WERI-Rb-1 (cell line): ENCODE measurements around the gene DHRSX.
"Not testable (repeated sequence)": the region's sequence is repeated elsewhere in the genome, so short reads cannot be mapped to it uniquely, and the experiment has no call there.

Experiments used
- DNase-seq: peaks from one replicate; pipeline ENCODE4 v3.0.0-alpha.2; 2020
- H3K27ac ChIP-seq: fragments of 250-450 bp; sonication (Bioruptor Pico); 2 replicates; pipeline ENCODE4 v1.5.1; 2020; ENCODE audit warnings: mild to moderate bottlenecking, moderate library complexity
- H3K27me3 ChIP-seq: fragments of 250-450 bp; sonication (Bioruptor Pico); 2 replicates; pipeline ENCODE4 v1.5.1; 2021; ENCODE audit warnings: mild to moderate bottlenecking, low read depth, moderate library complexity; ENCODE audit not compliant: insufficient read depth, severe bottlenecking
- H3K36me3 ChIP-seq: fragments of 250-450 bp; sonication (Bioruptor Pico); 2 replicates; pipeline ENCODE4 v1.5.1; 2020; ENCODE audit warnings: mild to moderate bottlenecking, moderate library complexity
- H3K4me3 ChIP-seq: 2 replicates; pipeline ENCODE4 v1.5.1; 2011; ENCODE audit warnings: low read depth, mild to moderate bottlenecking, control low read depth, low read length
- H3K9me3 ChIP-seq: fragments of 250-450 bp; sonication (Bioruptor Pico); 2 replicates; pipeline ENCODE4 v1.5.1; 2021; ENCODE audit warnings: mild to moderate bottlenecking, moderate library complexity; ENCODE audit not compliant: severe bottlenecking
- TF ChIP-seq, protein P1 (sequence below): IDR thresholded peaks from 2 replicates; pipeline ENCODE4 v1.5.1; 2011; ENCODE audit warnings: low read depth, mild to moderate bottlenecking, control low read depth, inconsistent platforms, low read length

The DHRSX gene

DNA sequence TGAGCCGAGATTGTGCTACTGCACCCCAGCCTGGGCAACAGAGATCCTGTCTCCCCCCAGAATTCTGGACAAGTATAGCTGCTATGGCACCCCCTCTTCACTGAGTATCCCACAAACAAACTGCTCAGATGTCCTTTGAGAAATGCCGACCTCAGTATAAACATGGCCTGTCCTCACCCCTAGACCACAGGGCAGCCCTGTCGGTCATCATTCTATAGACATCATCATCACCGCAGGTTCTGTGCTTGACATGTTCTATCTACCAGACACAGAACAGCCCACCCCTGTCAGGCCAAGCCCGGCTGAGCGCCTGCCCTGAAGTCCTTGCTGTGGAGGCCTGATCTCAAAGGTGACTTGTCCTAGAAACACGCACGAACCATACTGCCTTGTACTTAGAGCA lies 232.9 kb downstream of the DHRSX start:
- H3K27me3 ChIP-seq = no peaks in the 10 kb centered on the region

GRCh38 chrX:2266445-2267349 lies 234.1 kb downstream of the DHRSX start:
- no peaks in the 10 kb centered on the region for H3K9me3 ChIP-seq
- H3K27ac ChIP-seq = no peak overlapping the region
- DNase-seq = no peak
- H3K27me3 ChIP-seq = no peaks in the 10 kb centered on the region
- H3K4me3 ChIP-seq = no peak overlapping the region
- TF ChIP-seq, protein P1, sequence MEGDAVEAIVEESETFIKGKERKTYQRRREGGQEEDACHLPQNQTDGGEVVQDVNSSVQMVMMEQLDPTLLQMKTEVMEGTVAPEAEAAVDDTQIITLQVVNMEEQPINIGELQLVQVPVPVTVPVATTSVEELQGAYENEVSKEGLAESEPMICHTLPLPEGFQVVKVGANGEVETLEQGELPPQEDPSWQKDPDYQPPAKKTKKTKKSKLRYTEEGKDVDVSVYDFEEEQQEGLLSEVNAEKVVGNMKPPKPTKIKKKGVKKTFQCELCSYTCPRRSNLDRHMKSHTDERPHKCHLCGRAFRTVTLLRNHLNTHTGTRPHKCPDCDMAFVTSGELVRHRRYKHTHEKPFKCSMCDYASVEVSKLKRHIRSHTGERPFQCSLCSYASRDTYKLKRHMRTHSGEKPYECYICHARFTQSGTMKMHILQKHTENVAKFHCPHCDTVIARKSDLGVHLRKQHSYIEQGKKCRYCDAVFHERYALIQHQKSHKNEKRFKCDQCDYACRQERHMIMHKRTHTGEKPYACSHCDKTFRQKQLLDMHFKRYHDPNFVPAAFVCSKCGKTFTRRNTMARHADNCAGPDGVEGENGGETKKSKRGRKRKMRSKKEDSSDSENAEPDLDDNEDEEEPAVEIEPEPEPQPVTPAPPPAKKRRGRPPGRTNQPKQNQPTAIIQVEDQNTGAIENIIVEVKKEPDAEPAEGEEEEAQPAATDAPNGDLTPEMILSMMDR = no peak
- H3K36me3 ChIP-seq = peaks cover 3% of the 10 kb centered on the region; the same call in 1 of the 2 replicates

More for the DNA sequence above, 232.9 kb downstream of the DHRSX start:
- Histone ChIP-seq H3K4me3 (no peak overlapping the region), H3K27ac (no peak overlapping the region), H3K9me3 (no peaks in the 10 kb centered on the region), H3K36me3 (peaks cover 3% of the 10 kb centered on the region; the same call in 1 of the 2 replicates)
- TF ChIP-seq, protein P1 = no peak
- no peak for DNase-seq

DNA sequence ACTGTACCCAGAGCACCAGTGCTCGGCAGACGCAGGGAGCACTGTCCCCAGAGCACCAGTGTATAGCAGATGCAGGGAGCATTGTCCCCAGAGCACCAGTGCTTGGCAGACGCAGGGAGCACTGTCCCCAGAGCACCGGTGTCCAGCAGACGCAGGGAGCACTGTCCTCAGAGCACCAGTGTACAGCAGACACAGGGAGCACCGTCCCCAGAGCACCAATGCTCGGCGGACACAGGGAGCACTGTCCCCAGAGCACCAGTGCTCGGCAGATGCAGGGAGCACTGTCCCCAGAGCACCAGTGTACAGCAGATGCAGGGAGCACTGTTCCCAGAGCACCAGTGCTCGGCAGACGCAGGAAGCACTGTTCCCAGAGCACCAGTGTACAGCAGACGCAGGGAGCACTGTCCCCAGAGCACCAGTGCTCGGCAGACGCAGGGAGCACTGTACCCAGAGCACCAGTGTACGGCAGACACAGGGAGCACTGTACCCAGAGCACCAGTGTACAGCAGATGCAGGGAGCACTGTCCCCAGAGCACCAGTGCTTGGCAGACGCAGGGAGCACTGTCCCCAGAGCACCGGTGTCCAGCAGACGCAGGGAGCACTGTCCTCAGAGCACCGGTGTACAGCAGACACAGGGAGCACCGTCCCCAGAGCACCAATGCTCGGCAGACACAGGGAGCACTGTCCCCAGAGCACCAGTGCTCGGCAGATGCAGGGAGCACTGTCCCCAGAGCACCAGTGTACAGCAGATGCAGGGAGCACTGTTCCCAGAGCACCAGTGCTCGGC lies 234.9 kb downstream of the DHRSX start:
- H3K36me3 ChIP-seq, DNase-seq, H3K4me3 ChIP-seq, H3K27ac ChIP-seq, H3K27me3 ChIP-seq, H3K9me3 ChIP-seq: not testable (repeated sequence)

DNA sequence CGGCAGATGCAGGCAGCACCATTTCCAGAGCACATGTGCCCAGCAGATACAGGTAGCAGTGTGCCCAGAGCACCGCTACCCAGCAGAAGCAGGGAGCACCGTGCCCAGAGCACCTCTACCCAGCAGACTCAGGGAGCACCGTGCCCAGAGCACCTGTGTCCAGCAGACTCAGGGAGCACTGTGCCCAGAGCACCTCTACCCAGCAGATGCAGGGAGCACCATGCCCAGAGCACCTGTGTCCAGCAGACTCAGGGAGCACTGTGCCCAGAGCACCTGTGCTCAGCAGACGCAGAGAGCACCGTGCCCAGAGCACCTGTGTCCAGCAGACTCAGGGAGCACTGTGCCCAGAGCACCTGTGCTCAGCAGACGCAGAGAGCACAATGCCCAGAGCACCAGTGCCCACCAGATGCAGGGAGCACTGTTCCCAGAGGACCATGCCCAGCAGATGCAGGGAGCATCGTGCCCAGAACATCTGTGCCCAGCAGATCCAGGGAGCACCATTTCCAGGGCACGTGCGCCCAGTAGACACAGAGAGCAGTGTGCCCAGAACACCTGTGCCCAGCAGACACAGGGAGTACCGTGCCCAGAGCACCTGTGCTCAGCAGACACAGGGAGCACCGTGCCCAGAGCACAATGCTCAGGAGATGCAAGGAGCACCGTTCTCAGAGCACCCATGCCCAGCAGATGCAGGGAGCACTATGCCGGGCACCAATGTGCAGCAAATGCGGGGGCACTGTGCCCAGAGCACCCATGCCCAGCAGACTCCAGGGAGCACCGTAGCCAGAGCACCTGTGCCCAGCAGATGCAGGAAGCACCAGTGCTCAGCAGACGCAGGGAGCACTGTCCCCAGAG lies 236.4 kb downstream of the DHRSX start:
- H3K9me3 ChIP-seq = no peaks in the 10 kb centered on the region
- TF ChIP-seq, protein P1 = no peak
- H3K36me3 ChIP-seq = peaks cover 3% of the 10 kb centered on the region; the same call in 1 of the 2 replicates
- no peak overlapping the region for H3K27ac ChIP-seq
- no peaks in the 10 kb centered on the region for H3K27me3 ChIP-seq
- no peak overlapping the region for H3K4me3 ChIP-seq
- no peak for DNase-seq

DNA sequence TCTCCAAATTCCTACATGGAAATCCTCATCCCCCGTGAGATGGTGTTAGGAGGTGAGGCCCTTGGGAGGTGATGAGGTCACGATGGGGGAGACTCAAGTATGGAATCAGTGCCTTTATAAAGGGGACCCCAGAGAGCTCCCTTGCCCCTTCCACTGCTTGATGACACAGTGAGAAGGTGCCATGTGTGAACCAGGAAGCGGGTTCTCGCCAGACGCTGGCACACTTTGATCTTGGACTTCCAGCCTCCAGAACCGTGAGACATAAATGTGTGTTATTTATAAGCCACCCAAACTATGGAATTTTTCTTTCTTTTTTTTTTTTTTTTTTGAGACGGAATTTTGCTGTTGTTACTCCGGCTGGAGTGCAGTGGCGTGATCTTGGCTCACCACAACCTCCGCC lies 237.6 kb downstream of the DHRSX start:
- Histone ChIP-seq H3K27ac (no peak overlapping the region), H3K27me3 (no peaks in the 10 kb centered on the region), H3K4me3 (no peak overlapping the region), H3K9me3 (no peaks in the 10 kb centered on the region), H3K36me3 (peaks cover 3% of the 10 kb centered on the region; the same call in 1 of the 2 replicates)
- DNase-seq = no peak
- TF ChIP-seq, protein P1 = no peak
